Activated T-cell treated with anti-CD3 and anti-CD28 coated beads for 1 hour (primary cell): Measurements from ENCODE around the gene RABGGTA.
"Not testable (repeated sequence)": the region's sequence is repeated elsewhere in the genome, so short reads cannot be mapped to it uniquely, and the experiment has no call there.

Source experiments
- DNase-seq: peaks from one replicate; pipeline ENCODE4 v3.0.0-alpha.2; 2020; ENCODE audit warnings: low read depth

RABGGTA gene

GRCh38 chr14:24238527-24239037 lies 32.8 kb downstream of the RABGGTA start:
- DNase-seq, result no peak

- no peak for DNase-seq
Measured at GRCh38 chr14:24238123-24238522, 33.3 kb downstream of the RABGGTA start.

- DNase-seq, result no peak
Measured at GRCh38 chr14:24237463-24237955, 33.9 kb downstream of the RABGGTA start.

GRCh38 chr14:24236689-24237462 lies 34.5 kb downstream of the RABGGTA start:
- DNase-seq, result no peak

DNA sequence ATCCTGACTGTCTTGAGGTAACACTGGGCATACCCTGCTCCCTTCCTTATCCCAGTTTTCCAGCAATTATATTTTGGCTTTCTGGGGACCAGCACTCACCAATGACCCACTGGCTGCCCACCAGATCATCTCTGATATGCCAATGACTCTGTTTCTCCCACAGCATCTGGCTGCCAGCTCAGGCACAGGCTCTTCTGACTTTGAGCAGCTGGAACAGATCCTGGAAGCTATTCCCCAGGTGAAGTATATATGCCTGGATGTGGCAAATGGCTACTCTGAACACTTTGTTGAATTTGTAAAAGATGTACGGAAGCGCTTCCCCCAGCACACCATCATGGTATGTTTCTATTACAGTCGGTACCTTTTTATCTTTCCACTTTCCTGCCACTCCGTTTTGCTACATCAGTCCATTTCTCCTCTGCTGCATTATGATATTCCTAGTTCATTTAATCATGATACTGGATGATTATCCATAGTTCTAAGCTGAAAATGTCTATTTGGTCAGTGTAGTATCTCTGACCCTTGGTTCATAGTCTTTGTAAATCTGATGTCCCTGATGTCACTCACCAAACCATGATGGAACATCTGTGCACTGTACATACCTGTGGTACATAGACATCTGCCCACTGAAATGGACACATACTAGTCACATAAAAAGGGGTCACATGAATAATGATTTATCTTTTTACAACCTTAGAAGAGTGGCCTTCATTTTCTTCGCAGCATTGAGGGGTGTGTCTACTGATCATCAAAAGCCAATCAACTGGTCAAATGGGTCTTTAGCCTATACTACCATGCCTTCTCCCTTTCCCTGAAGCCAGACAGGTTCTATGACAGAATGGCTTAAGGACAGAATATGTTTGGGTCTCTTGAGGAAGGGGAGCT lies 35.4 kb downstream of the RABGGTA start:
- DNase-seq, result no peak

DNA sequence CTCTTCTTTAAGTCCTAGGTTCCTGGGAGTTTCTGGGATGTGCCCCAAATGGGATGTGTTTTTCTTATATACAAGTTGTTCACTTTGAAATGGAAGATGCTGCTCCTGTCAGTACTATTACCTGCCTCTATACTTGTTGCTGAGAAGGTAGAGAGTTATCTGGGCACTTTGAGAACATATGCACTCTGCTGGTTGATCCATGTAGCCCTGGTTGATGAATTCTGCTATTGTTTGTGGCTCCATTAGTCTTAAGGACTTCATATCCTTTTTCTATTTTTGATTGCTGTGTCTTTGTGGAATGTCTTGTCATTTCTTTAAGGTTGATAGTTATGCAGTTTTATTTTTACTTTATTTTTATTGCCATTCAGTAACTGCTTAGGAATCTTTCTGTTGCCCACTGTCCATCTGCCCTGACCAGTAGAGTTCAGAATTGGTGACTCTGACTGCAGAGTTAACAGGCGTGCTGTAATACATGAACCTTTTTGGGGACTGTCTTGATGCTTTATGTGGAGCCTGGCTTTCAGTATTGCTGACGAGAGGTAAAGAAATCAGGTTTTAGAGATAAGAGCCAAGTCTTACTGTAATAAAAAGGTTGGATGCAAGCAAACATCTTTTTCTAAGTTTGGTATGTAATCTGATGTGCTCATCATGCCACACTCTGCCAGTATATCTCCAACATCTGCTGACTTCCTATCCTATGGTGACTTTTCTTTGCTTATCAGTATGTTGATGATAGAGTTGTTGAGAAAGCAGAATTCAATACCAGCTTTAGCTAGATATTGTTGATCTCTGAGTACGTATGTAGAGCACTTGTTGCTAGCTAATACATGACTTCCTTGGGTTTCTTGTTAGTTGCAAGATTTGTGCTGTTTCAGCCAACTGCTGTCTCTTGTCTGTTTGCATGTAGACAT lies 37.0 kb downstream of the RABGGTA start:
- no peak for DNase-seq

DNA sequence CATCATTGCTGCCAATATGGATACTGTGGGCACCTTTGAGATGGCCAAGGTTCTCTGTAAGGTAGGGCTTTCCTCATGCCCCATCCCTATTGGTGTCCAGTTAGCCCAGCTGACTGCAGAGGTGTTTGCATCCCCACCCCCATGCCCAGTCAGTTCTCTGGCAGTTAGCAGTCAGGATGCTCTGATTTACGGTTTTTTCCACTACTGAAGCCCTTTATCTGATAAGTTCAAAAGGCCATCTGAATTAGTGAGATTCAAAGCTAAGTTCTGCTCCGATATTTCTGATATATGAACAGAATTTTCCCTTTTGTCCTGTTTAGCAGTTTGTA lies 37.9 kb downstream of the RABGGTA start:
- DNase-seq, result no peak

DNA sequence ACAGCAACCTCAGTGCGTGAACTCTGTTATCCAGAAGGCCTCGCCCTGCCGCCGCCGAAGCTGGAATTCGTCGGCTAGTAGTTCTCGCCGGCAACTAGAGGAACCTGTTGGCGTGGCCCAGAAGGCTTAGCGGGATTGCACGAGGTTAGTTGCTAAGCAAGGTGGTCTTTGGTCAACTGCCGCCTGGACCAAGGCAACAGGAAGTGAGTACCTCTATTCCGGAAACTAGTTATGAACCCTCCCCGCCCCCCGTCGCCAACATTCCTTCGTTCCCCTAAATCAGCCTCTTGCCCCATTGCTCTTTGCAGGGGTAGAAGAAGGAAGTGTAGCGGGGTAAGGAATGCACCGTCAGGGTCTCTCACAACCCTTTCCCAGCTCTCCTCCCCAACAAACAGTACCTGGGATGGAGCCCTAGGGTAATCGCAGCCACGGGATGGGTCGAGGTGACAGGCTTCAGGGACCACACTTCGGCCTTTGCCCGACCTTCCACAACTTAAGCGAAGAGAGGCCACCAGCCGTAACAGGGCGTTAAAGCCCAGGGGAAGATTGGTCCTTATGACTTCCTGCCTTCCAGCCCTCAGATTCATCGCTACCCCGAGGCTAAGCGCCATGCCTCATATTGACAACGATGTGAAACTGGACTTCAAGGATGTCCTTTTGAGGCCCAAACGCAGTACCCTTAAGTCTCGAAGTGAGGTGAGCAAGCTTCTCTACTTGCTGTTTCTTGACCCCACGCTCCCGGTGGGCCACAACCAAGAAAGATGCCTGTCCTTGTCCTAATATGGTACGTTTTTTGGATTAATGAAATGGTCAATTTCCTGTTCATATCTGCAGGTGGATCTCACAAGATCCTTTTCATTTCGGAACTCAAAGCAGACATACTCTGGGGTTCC lies 38.5 kb downstream of the RABGGTA start, which contains the start of gene GMPR2:
Gene GMPR2, plus strand, starts transcription at position 285 of the 893 bp plus-strand sequence. Its CDS starts 325 bp downstream, at position 610.
- no peak for DNase-seq

DNA sequence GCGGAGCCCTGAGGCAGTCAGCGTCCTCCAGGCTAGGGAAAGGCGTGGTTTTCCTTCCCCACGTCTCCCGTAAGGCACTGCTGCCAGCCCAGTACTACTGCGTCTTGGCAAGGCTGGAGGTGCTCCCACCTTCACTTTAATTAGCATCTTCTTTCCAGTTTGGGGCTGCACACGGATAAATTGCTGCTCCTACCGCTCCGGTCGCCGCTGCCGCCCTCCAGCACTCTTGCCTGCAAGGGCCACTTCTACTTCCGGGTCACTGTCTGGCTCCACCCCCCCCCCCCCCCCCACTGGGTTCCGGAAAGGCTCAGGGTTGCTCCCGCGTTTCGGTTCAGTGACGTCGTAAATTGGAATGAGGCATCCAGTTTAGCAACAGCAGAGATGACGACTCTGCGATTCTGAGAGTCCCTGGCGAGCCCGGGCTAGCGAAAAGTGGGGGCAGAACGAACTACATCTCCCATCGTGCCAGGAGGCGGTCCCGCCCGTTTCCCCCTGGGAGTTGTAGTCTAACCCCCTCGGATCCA lies 39.2 kb downstream of the RABGGTA start, which contains the start of gene NEDD8:
Gene NEDD8, minus strand, starts transcription at position 247 of the 524 bp plus-strand sequence. Its CDS starts 100 bp downstream, at position 147.
- peak; percentile 80 for DNase-seq

- no peak for DNase-seq
Measured at GRCh38 chr14:24231263-24232120, 39.9 kb downstream of the RABGGTA start.

GRCh38 chr14:24228902-24229301 lies 42.5 kb downstream of the RABGGTA start:
- no peak for DNase-seq

DNA sequence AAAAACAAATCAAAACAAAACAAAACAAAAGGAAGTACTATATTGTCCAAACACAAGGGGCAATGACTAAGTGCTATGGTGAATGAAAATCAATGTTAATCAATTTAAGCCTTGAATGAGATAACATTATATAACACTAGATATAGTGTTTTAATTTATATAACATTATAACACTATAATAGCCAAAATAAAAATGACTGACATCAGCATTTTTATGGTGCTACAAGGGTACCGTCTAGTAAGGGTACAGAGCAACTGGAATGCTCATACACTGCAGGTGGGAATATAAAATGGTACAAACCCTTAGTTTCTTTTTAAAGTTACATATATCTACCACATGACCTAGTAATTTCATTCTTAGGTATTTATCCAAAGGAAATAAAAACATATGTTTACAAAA lies 44.9 kb downstream of the RABGGTA start:
- no peak for DNase-seq

GRCh38 chr14:24224618-24225071 lies 46.8 kb downstream of the RABGGTA start:
- no peak for DNase-seq

GRCh38 chr14:24222987-24223386 lies 48.4 kb downstream of the RABGGTA start:
- not testable (repeated sequence) for DNase-seq

DNA sequence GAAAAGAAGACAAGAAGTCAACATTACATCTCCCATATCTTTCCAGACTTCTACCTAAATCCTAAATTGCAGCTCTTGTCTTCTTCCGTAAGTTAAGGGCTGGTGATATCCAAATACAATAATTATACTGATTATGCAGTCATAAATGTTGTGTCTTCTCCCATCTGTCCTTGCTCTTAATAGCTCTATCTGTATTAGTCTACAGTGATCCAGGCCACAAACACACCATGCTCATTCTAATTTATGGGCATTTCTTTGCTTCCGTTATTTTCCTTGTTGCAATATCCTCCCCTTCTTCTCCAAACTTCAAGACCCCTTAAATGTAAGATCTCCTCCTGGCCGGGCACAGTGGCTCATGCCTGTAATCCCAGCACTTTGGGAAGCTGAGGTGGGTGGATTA lies 51.9 kb downstream of the RABGGTA start:
- no peak for DNase-seq

- no peak for DNase-seq
Measured at GRCh38 chr14:24219080-24219479, 52.3 kb downstream of the RABGGTA start.

DNA sequence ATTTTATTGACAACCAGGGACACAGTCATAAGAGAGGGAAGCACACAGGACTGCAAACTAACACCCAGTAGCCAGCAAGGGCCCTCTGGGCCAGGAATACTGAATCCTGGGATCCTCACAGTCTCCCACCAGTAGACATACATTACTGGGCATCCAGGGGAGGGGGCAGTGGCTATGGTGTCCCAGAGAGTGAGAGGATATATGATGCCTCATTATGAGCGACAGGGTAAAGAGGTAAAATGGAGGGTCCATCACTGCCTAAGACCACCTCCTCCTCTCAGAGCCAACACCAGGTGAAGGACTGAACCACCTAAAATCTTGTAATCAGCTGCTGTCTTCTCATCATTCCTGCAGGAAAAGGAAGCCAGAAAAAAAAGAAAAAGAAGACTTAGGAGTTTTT lies 54.5 kb downstream of the RABGGTA start:
- not testable (repeated sequence) for DNase-seq

DNA sequence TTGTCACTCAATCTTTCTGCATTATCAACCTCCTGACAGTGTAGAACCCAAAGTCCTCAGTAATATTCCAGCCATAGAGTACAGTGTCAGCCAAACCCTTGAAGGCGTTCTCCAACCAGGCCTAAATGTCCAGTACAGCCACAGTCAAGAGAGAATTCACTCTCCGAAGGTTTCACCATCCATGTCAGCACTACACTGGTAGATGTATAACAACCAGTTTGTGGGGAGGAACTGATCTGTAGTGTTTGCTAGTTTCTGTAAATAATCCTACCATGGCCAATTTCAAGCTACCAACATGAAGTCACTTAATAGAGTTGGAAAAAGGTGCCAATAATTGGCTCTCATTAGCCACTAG lies 55.1 kb downstream of the RABGGTA start:
- DNase-seq, result no peak
